Ectodermal cell (in vitro differentiated cells): ENCODE results near the gene PPP1R36.
"Not testable (repeated sequence)": the region's sequence is repeated elsewhere in the genome, so short reads cannot be mapped to it uniquely, and the experiment has no call there.

ENCODE experiments used
- H3K27ac ChIP-seq: 2 replicates; pipeline ENCODE4 v1.7.0; 2013; ENCODE audit warnings: mild to moderate bottlenecking, low read depth, low read length; ENCODE audit not compliant: insufficient read depth, poor library complexity, severe bottlenecking
- H3K27me3 ChIP-seq: 2 replicates; pipeline ENCODE4 v1.7.0; 2013; ENCODE audit warnings: mild to moderate bottlenecking, low read length; ENCODE audit not compliant: insufficient read depth, control insufficient read depth, poor library complexity, severe bottlenecking
- H3K36me3 ChIP-seq: one replicate; pipeline ENCODE4 v1.7.0; 2013; ENCODE audit warnings: low read length; ENCODE audit not compliant: control insufficient read depth, insufficient read depth
- H3K4me1 ChIP-seq: one replicate; pipeline ENCODE4 v1.7.0; 2013; ENCODE audit warnings: low read length; ENCODE audit not compliant: control insufficient read depth, insufficient read depth
- H3K4me3 ChIP-seq: 2 replicates; pipeline ENCODE4 v1.7.0; 2013; ENCODE audit warnings: low read depth, low read length, control low read depth; ENCODE audit not compliant: insufficient read depth
- H3K9me3 ChIP-seq: 2 replicates; pipeline ENCODE4 v1.7.0; 2013; ENCODE audit warnings: mild to moderate bottlenecking, low read length, moderate library complexity; ENCODE audit not compliant: control insufficient read depth
- WGBS, 2 experiments: methylation state at CpG; one replicate each; pipeline ENCODE4 v1.1.7; 2013; ENCODE audit warnings: missing lambda C conversion rate in 2 of 2; 5-methylcytosine and 5-hydroxymethylcytosine counted together

Gene PPP1R36

GRCh38 chr14:64612021-64612380 is 62.2 kb downstream of the PPP1R36 start:
- no peaks in the 10 kb centered on the region for H3K4me1 ChIP-seq
- H3K27ac ChIP-seq = no peak overlapping the region
- H3K36me3 ChIP-seq = no peaks in the 10 kb centered on the region
- no peaks in the 10 kb centered on the region for H3K27me3 ChIP-seq
- 100% methylated on average over 1 of the region's 1 CpG; no CpG with 5 or more reads in 1 of the 2 experiments for WGBS, 2 experiments
- no peak overlapping the region for H3K4me3 ChIP-seq
- H3K9me3 ChIP-seq = no peaks in the 10 kb centered on the region

GRCh38 chr14:64612971-64613666 is 63.4 kb downstream of the PPP1R36 start:
- H3K4me1 ChIP-seq = no peaks in the 10 kb centered on the region
- no peak overlapping the region for H3K27ac ChIP-seq
- H3K4me3 ChIP-seq = no peak overlapping the region
- no peaks in the 10 kb centered on the region for H3K9me3 ChIP-seq
- WGBS, 2 experiments = 89 to 93% methylated on average over 2 of the region's 2 CpGs
- no peaks in the 10 kb centered on the region for H3K27me3 ChIP-seq
- no peaks in the 10 kb centered on the region for H3K36me3 ChIP-seq

GRCh38 chr14:64614166-64614565 is 64.4 kb downstream of the PPP1R36 start:
- Histone ChIP-seq H3K9me3 (no peaks in the 10 kb centered on the region), H3K4me3 (no peak overlapping the region), H3K27ac (no peak overlapping the region), H3K36me3 (no peaks in the 10 kb centered on the region), H3K27me3 (no peaks in the 10 kb centered on the region), H3K4me1 (no peaks in the 10 kb centered on the region)
- WGBS, 2 experiments = 75 to 87% methylated on average over 1 to 2 of the region's 2 CpGs

- H3K9me3 ChIP-seq = no peaks in the 10 kb centered on the region
- no peak overlapping the region for H3K27ac ChIP-seq
- H3K4me3 ChIP-seq = no peak overlapping the region
- no peaks in the 10 kb centered on the region for H3K27me3 ChIP-seq
- no peaks in the 10 kb centered on the region for H3K36me3 ChIP-seq
- H3K4me1 ChIP-seq = no peaks in the 10 kb centered on the region
- WGBS, 2 experiments = 86 to 89% methylated on average over 7 of the region's 7 CpGs
Observed at GRCh38 chr14:64614805-64615391, 65.1 kb downstream of the PPP1R36 start.

- not testable (repeated sequence) for H3K27ac ChIP-seq, H3K9me3 ChIP-seq, H3K4me3 ChIP-seq, H3K4me1 ChIP-seq, H3K27me3 ChIP-seq, H3K36me3 ChIP-seq
- 94% methylated on average over 7 of the region's 8 CpGs for WGBS, 2 experiments
Observed at GRCh38 chr14:64617872-64618408, 68.2 kb downstream of the PPP1R36 start.

GRCh38 chr14:64620910-64621309 is 71.1 kb downstream of the PPP1R36 start:
- Histone ChIP-seq H3K27ac (no peak overlapping the region), H3K36me3 (no peaks in the 10 kb centered on the region)
- WGBS, 2 experiments = no CpG with 5 or more reads among the region's 1 CpG

GRCh38 chr14:64623554-64624165 is 73.9 kb downstream of the PPP1R36 start:
- H3K4me1 ChIP-seq = no peaks in the 10 kb centered on the region
- WGBS, 2 experiments = 77 to 83% methylated on average over 5 to 7 of the region's 7 CpGs
- H3K27me3 ChIP-seq = no peaks in the 10 kb centered on the region
- H3K9me3 ChIP-seq = no peaks in the 10 kb centered on the region
- no peaks in the 10 kb centered on the region for H3K36me3 ChIP-seq
- H3K4me3 ChIP-seq = no peak overlapping the region
- no peak overlapping the region for H3K27ac ChIP-seq

More at GRCh38 chr14:64620910-64621309, 71.1 kb downstream of the PPP1R36 start:
- no peaks in the 10 kb centered on the region for H3K9me3 ChIP-seq
- H3K4me3 ChIP-seq = no peak overlapping the region
- no peaks in the 10 kb centered on the region for H3K4me1 ChIP-seq
- no peaks in the 10 kb centered on the region for H3K27me3 ChIP-seq

- WGBS, 2 experiments = 81 to 87% methylated on average over 15 of the region's 15 CpGs
- no peaks in the 10 kb centered on the region for H3K27me3 ChIP-seq
- H3K4me1 ChIP-seq = no peaks in the 10 kb centered on the region
- H3K36me3 ChIP-seq = no peaks in the 10 kb centered on the region
- H3K9me3 ChIP-seq = no peaks in the 10 kb centered on the region
- H3K4me3 ChIP-seq = no peak overlapping the region
- H3K27ac ChIP-seq = no peak overlapping the region
Observed at GRCh38 chr14:64625386-64626232, 75.8 kb downstream of the PPP1R36 start.

- H3K4me1 ChIP-seq = no peaks in the 10 kb centered on the region
- H3K27me3 ChIP-seq = no peaks in the 10 kb centered on the region
- H3K27ac ChIP-seq = no peak overlapping the region
- no peak overlapping the region for H3K4me3 ChIP-seq
- no peaks in the 10 kb centered on the region for H3K36me3 ChIP-seq
- 71 to 73% methylated on average over 7 of the region's 7 CpGs for WGBS, 2 experiments
- H3K9me3 ChIP-seq = no peaks in the 10 kb centered on the region
Observed at GRCh38 chr14:64628940-64629408, 79.2 kb downstream of the PPP1R36 start.
